ENCODE data around the gene WDR7.

Gene WDR7

GRCh38 chr18:57051657-57052044, 400.5 kb downstream of the WDR7 start:
- DNase-seq, result no peak

GRCh38 chr18:57052173-57052572, 401.0 kb downstream of the WDR7 start:
- no peak for DNase-seq

- DNase-seq, result no peak
Observed at GRCh38 chr18:57052759-57053158, 401.6 kb downstream of the WDR7 start.

GRCh38 chr18:57054891-57055290, 403.7 kb downstream of the WDR7 start:
- DNase-seq, result no peak

GRCh38 chr18:57057890-57058289, 406.7 kb downstream of the WDR7 start:
- DNase-seq, result no peak

DNA sequence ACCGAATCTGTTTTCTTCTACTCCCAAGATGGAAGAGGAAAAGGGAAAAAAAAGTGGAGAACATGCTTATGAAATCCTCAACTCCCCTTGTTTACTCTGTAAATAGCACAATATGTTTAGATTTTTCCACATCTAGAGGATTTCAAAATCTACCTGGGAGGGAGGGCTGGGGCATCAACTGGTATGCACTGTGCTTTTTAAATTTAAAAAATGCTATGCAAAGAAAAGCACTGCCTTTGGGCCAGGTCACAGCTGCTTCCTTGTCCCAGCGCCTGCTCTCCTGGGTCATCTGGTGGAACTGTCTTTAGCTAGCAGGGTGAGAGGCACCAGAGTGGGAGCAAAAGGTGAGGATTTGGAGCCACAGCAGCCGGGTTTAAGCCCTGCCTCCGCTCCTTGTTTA, 407.6 kb downstream of the WDR7 start:
- no peak for DNase-seq

- DNase-seq, result no peak
Observed at GRCh38 chr18:57059366-57059765, 408.2 kb downstream of the WDR7 start.

GRCh38 chr18:57060814-57061213, 409.7 kb downstream of the WDR7 start:
- DNase-seq, result no peak

DNA sequence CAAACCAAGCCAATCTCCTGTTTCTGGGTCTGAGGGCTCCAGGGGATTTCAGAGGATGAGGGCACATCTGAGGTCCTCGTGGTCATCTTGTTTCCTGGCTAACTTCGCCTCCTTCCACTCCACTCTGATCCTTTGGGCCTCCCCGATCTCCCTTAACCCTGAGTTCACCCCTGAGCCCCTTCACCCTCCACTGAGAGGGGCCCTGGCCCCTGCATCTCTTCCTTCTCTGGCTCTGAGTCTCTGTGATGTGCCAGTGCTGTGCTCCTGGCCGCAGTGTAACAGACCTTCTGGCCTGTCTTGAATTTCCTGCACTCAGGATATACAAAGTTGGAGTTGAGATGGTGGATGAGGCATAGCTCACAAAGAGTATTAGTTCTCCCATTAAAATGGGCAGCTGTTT, 411.0 kb downstream of the WDR7 start:
- no peak for DNase-seq

GRCh38 chr18:57062844-57063243, 411.7 kb downstream of the WDR7 start:
- no peak for DNase-seq

- DNase-seq, result no peak
Observed at GRCh38 chr18:57063601-57064103, 412.5 kb downstream of the WDR7 start.

- no peak for DNase-seq
Observed at GRCh38 chr18:57073501-57074187, 422.5 kb downstream of the WDR7 start.

- DNase-seq, result no peak
Observed at GRCh38 chr18:57075716-57076400, 424.7 kb downstream of the WDR7 start.

- no peak for DNase-seq
Observed at GRCh38 chr18:57077005-57077765, 426.0 kb downstream of the WDR7 start.

DNA sequence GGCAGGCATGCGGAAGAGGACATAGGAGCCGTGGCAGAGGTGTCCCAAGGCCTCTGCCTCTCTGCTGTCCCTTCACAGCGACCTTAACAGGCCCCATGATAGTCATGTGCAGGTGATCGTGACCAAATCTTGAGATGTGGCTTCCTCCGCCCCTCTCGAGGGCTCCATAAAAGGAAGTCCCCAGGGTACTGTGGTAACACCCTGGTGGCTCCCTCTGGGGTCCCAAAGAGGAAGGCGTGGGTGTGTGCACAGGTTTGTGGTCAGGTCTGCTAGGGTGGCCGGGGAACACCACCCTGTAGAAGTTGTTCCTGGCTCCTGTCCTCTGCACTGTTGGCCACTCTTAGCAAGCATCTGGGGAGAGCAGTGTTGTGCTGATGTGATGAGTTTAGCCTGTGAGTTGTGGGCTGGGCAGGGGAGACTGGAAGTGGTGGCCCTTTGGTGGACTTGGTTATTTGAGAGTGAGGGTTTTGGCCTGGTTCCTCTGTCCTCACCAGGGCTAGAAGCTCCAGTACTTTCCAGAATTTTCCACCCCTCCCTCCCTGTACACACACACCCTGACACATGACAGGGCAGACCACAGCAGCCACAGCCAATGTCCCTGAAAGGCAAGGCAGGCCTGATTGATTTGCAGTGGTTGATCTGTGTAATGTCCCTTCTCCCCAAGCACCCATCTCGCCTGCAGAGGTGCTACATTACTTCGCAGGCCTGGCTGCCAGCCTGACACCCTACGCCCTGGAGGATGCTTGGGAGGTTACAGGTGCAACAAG, 426.8 kb downstream of the WDR7 start:
- peak in 1 of 2 donors; percentile 1 for DNase-seq

DNA sequence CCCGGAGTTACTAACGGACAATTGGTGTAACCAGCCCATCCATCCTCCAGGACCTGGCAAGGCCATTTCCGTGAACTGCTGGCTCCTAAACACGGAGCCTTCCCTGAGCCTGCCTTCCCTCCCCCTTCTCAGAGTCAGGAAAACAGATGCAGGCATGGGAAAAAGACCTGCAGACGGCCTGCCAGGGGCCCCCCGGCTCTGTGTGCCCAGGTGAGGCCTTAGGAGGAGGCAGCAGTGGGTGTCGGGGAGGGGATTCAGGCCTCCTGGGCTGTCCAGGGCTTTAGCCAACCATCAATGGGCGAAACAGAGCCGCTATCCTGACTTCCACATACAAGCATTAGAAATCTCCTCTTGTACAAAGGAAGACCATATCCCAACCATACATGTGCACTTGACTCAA, 427.5 kb downstream of the WDR7 start:
- no peak for DNase-seq

GRCh38 chr18:57080479-57080878, 429.3 kb downstream of the WDR7 start:
- DNase-seq, result no peak

DNA sequence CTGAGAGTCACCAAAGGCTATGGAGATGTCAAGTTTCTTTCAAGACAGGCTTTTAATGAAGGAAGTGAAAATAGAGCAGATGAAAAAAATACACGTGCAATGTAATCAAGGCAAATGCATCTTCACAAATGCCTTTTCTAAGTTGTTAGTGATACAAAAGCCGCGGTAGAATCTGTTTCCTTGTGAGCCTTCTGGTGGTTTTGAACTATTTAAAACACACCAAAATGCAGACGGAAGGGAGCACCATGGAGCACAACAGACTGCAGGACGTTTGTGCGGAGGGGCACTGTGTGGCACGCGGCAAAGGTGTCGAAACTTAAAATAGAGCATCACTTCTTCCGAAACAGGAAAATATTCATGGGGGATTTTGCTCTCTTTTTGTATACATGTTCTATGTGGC, 430.7 kb downstream of the WDR7 start:
- DNase-seq, result no peak

DNA sequence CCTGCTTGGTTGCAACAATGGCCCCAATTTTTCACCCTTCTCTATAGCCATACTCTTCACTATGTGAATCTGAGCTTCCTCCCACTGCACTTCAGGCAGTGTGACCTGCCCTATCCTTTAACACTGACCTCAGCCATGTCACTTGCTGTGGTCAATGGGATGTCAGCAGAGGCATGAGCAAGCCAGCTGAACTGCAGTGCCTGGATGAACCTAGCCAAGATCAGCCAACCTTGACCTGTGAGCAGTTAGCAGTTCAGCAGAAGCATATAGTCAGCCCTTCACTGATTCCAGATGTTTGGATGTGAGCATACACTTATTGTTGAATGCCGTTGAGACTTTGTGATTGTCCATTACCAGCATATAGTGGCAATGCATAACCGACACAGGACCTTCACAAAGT, 432.3 kb downstream of the WDR7 start:
- no peak for DNase-seq

- DNase-seq, result no peak
Observed at GRCh38 chr18:57084331-57085271, 433.4 kb downstream of the WDR7 start.

DNA sequence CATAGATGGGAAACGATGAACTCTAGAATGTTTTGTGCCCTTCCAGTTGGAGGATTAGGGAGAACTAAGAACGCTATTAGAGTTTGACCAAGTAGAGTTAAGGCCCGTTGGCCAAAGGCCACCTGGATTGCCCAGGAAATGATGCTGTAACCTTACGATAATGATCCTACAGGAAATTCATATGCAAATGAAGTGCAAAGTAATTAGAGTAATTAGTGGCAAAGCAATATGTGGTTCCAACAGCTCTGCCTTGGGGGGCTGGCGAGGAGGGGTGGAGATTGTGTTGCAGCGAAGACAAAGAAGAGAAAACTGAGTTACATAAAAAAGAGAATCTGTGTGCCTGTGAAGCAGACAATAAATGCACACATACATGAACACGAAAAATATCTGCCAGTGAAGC, 434.2 kb downstream of the WDR7 start:
- DNase-seq, result no peak

GRCh38 chr18:57086163-57086562, 435.0 kb downstream of the WDR7 start:
- no peak for DNase-seq
